Tibial nerve (tissue), 3 donors: ENCODE results near the gene PLCB4.

Experiments
- CTCF ChIP-seq, 5 experiments: fragments of 200-600 bp in 3 of 5; fragments of 450-650 bp in 2 of 5; sonication (generic) in 3 of 5; IDR thresholded peaks; one replicate each; pipeline ENCODE4 v1.5.1; 2016 to 2019; ENCODE audit warnings: antibody characterized with exemption in 5 of 5, mild to moderate bottlenecking in 3 of 5, moderate library complexity in 2 of 5
- POLR2A ChIP-seq, 2 donors: fragments of 450-650 bp; IDR thresholded peaks; one replicate each; pipeline ENCODE4 v1.6.1; 2017; ENCODE audit warnings: antibody characterized with exemption in 2 of 2, mild to moderate bottlenecking in 2 of 2, moderate library complexity in 2 of 2

GRCh38 chr20:9261781-9262180 lies 192.9 kb downstream of the PLCB4 start:
- TF ChIP-seq CTCF (IDR thresholded peaks at IDR 0.05) = no peak
- no peak for TF ChIP-seq POLR2A (IDR thresholded peaks at IDR 0.05)
